Neuron (in vitro differentiated cells): ENCODE measurements around the gene VARS1.
"Not testable (repeated sequence)": the region's sequence is repeated elsewhere in the genome, so short reads cannot be mapped to it uniquely, and the experiment has no call there.

ENCODE experiments used
- H2AFZ ChIP-seq: one replicate; pipeline ENCODE4 v1.6.1; 2013; ENCODE audit warnings: low read depth, mild to moderate bottlenecking, inconsistent platforms, low read length, moderate library complexity
- H3K27me3 ChIP-seq: one replicate; pipeline ENCODE4 v1.6.1; 2013; ENCODE audit warnings: low read length; ENCODE audit not compliant: insufficient read depth
- H3K36me3 ChIP-seq: one replicate; pipeline ENCODE4 v1.6.1; 2013; ENCODE audit warnings: low read length; ENCODE audit not compliant: insufficient read depth
- H3K4me1 ChIP-seq: one replicate; pipeline ENCODE4 v1.6.1; 2013; ENCODE audit warnings: low read length; ENCODE audit not compliant: insufficient read depth
- H3K4me3 ChIP-seq: 2 replicates; pipeline ENCODE4 v1.5.1; 2013; ENCODE audit warnings: mild to moderate bottlenecking, low read length, moderate library complexity
- H3K9me3 ChIP-seq: one replicate; pipeline ENCODE4 v1.6.1; 2013; ENCODE audit warnings: low read length

Gene VARS1

DNA sequence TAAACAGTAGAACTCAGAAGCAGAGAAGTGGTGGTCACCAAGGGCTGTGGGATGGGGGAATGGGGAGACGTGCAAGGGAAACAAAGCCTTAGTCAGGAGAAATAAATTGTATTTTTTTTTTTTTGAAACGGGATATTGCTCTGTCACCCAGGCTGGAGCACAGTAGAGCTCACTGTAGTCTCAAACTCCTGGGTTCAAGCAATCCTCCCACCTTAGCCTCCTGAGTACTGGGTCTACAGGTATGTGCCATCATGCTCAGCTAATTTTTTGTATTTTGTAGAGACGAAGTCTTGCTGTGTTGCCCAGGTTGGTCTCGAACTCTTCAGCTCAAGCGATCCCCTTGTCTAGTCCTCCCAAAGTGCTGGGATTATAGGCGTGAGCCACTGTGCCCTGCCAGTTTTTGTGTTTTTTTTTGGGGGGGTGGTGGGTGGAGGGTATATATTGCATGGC is 35.4 kb upstream of the VARS1 start:
- H2AFZ ChIP-seq, result no peak overlapping the region
- peak overlapping the region; percentile 66 for H3K4me3 ChIP-seq
- H3K9me3 ChIP-seq, result no peaks in the 10 kb centered on the region
- no peaks in the 10 kb centered on the region for H3K27me3 ChIP-seq
- peaks cover 16% of the 10 kb centered on the region for H3K4me1 ChIP-seq
- peaks cover under 1% of the 10 kb centered on the region for H3K36me3 ChIP-seq

- H3K4me1 ChIP-seq, result peaks cover 17% of the 10 kb centered on the region
These were observed 34.2 kb upstream of the VARS1 start for GRCh38 chr6:31829633-31830283.

DNA sequence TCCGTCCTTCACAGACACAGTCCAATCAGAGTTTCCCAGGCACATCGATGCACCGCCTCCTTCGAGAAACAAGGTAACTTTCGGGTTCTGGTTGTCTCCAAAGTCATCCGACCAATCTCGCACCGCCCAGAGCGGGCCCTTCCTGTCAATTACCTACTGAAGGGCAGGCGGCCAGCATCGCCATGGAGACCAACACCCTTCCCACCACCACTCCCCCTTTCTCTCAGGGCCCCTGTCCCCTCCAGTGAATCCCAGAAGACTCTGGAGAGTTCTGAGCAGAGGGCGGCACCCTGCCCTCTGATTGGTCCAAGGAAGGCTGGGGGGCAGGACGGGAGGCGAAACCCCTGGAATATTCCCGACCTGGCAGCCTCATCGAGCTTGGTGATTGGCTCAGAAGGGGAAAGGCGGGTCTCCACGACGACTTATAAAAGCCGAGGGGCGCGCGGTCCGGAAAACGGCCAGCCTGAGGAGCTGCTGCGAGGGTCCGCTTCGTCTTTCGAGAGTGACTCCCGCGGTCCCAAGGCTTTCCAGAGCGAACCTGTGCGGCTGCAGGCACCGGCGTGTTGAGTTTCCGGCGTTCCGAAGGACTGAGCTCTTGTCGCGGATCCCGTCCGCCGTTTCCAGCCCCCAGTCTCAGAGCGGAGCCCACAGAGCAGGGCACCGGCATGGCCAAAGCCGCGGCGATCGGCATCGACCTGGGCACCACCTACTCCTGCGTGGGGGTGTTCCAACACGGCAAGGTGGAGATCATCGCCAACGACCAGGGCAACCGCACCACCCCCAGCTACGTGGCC is 31.9 kb upstream of the VARS1 start, which contains the start of gene HSPA1B:
Gene HSPA1B (plus strand): TSS at position 453 of the 794 bp plus-strand sequence. CDS start 213 bp downstream, at position 666.
- peaks cover 16% of the 10 kb centered on the region for H3K4me1 ChIP-seq
- peak within 1 kb of the TSS; percentile 52 for H3K4me3 ChIP-seq
- H3K9me3 ChIP-seq, result no peaks in the 10 kb centered on the region
- H3K36me3 ChIP-seq, result no peaks in the 10 kb centered on the region
- peak within 1 kb of the TSS; percentile 21 for H2AFZ ChIP-seq
- no peaks in the 10 kb centered on the region for H3K27me3 ChIP-seq

More at GRCh38 chr6:31829633-31830283, 34.2 kb upstream of the VARS1 start:
- Histone ChIP-seq H3K9me3 (no peaks in the 10 kb centered on the region), H3K36me3 (no peaks in the 10 kb centered on the region), H3K27me3 (no peaks in the 10 kb centered on the region), H2AFZ (no peak overlapping the region), H3K4me3 (peak overlapping the region; percentile 66)

DNA sequence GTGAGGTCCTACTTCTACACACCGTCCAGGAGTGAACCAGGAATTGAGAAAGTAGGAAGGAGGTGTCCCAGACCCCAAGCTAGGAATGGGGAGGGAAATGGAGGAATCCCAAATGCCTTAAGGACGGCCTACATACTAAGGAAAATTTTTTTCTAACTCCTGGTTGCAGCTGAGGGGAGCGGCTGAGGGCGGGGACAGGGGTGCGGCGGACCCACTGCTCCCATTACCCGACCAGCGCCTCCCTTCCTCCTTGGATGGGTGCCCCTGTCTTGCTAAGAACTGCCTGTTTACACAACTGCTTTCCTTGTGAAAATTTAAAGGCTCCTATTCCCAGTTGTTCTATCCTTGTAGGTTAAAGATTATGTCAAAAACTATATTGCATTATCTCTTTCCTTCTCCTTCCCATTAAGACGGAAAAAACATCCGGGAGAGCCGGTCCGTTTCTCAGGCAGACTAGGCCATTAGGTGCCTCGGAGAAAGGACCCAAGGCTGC is 31.3 kb upstream of the VARS1 start:
- Histone ChIP-seq H2AFZ (peak overlapping the region; percentile 21), H3K9me3 (no peaks in the 10 kb centered on the region), H3K27me3 (no peaks in the 10 kb centered on the region), H3K4me3 (peak overlapping the region; percentile 52), H3K36me3 (no peaks in the 10 kb centered on the region), H3K4me1 (peaks cover 21% of the 10 kb centered on the region)

- Histone ChIP-seq H3K9me3 (no peaks in the 10 kb centered on the region), H3K4me3 (no peak overlapping the region), H3K36me3 (no peaks in the 10 kb centered on the region), H3K4me1 (peaks cover 15% of the 10 kb centered on the region), H2AFZ (no peak overlapping the region), H3K27me3 (no peaks in the 10 kb centered on the region)
These were observed 30.0 kb upstream of the VARS1 start for GRCh38 chr6:31825553-31825952.

- peaks cover 15% of the 10 kb centered on the region for H3K4me1 ChIP-seq
- H3K4me3 ChIP-seq, H3K36me3 ChIP-seq, H3K27me3 ChIP-seq, H3K9me3 ChIP-seq, H2AFZ ChIP-seq: not testable (repeated sequence)
These were observed 28.1 kb upstream of the VARS1 start for GRCh38 chr6:31823592-31824196.

- Histone ChIP-seq H3K9me3 (no peaks in the 10 kb centered on the region), H2AFZ (no peak overlapping the region), H3K4me3 (peak overlapping the region; percentile 45), H3K36me3 (no peaks in the 10 kb centered on the region), H3K4me1 (peaks cover 15% of the 10 kb centered on the region), H3K27me3 (no peaks in the 10 kb centered on the region)
These were observed 26.7 kb upstream of the VARS1 start for GRCh38 chr6:31822036-31822821.

DNA sequence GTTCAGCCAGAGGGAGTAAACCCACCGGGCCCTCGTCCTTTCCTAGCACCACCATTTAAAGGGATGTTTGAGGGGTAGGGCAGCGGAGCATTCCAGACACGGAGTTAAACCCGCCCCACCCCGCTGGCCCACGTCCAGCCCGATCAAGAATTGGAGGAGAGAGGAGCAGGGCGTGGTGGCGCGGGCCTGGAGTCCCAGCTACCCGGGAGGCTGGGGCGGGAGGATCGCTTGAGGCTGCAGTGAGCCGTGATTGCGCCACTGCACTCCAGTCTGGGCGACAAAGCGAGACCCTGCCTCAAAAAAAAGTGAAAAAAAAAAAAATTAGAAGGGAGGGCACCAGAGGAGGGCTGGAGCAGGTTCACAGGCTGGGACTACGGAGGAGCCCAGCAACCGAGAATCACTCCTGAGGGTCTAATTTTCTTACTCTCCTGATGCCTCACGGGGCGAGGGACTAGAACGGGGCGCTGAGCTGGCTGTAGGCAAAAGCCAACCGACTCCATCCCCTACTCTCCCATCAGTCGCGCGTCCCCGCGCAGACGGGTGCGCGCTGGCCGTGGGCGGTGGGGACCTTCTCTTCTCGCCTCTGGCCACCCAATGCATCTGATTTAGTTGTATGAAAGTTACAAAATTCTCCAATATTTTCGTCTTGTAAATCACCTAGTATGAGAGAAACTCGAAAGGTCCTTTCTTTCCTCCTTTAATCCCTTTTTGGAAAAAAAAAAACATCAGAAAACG is 25.9 kb upstream of the VARS1 start:
- Histone ChIP-seq H3K27me3 (no peaks in the 10 kb centered on the region), H3K36me3 (no peaks in the 10 kb centered on the region), H3K4me3 (peak overlapping the region; percentile 45), H2AFZ (peak overlapping the region; percentile 87), H3K4me1 (peaks cover 11% of the 10 kb centered on the region), H3K9me3 (no peaks in the 10 kb centered on the region)

GRCh38 chr6:31820399-31820798 is 24.8 kb upstream of the VARS1 start:
- H3K9me3 ChIP-seq, result not testable (repeated sequence)

DNA sequence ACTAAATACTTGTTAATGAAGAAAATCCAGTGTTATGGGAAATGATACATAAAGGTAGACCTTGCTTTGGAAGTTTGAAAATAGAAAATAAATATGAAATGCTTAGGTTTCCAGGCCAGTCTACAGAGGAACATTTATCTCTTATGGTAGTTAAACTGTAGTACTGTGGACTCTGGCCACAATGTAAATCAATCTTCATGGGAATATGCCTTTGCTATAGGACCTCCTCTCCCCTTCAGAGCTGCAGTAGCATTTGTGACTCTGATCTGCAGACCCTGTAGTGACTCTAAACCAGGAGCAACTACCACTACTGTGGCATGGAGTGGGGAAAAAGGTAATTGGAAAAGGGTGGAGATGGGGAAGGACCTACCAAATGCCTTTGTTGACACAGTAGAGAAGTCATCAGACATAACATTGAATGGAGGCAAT is 24.3 kb upstream of the VARS1 start:
- Histone ChIP-seq H3K4me1 (peaks cover 7% of the 10 kb centered on the region), H3K27me3 (no peaks in the 10 kb centered on the region), H3K36me3 (no peaks in the 10 kb centered on the region), H3K4me3 (no peak overlapping the region), H2AFZ (no peak overlapping the region), H3K9me3 (no peaks in the 10 kb centered on the region)

More at GRCh38 chr6:31820399-31820798, 24.8 kb upstream of the VARS1 start:
- H2AFZ ChIP-seq, H3K27me3 ChIP-seq, H3K4me3 ChIP-seq, H3K4me1 ChIP-seq, H3K36me3 ChIP-seq: not testable (repeated sequence)

DNA sequence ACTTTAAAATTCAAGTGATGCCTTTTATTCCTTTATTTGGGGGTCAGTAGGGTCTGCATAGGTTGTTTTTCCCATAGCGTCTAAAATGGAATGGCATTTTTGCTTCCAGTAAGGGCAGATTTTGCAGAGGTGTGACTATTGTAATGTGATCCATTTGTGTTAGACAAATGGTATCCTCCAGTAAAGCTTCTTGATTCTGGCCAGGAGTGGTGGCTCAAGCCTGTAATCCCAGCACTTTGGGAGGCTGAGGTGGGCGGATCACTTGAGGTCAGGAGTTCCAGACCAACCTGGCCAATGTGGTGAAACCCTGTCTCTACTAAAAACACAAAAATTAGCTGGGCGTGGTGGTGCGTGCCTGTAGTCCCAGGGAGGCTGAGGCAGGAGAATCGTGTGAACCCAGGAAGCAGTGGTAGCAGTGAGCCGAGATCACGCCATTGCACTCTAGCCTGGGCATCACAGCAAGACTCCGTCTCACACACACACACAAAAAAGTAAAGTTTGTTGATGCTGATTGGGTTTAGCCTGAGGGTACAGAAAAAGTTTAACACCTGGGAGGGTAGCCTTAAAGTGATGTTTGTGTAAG is 22.5 kb upstream of the VARS1 start:
- not testable (repeated sequence) for H3K36me3 ChIP-seq, H3K4me1 ChIP-seq, H3K4me3 ChIP-seq

More for the DNA sequence above, 22.5 kb upstream of the VARS1 start:
- H3K27me3 ChIP-seq, H2AFZ ChIP-seq, H3K9me3 ChIP-seq: not testable (repeated sequence)
